LNCaP clone FGC (cell line): Measurements from ENCODE around the gene ZNRF2.
"Not testable (repeated sequence)": the region's sequence is repeated elsewhere in the genome, so short reads cannot be mapped to it uniquely, and the experiment has no call there.

Experiments
- DNase-seq: peaks from one replicate; pipeline ENCODE4 v3.0.0-alpha.2; 2011; ENCODE audit warnings: low read depth
- H3K4me3 ChIP-seq: 2 replicates; pipeline ENCODE4 v1.5.1; 2011; ENCODE audit warnings: mild to moderate bottlenecking, low read depth, low read length, control low read depth
- CTCF ChIP-seq: IDR thresholded peaks from 2 replicates; pipeline ENCODE4 v1.5.1; 2012; ENCODE audit warnings: mild to moderate bottlenecking; ENCODE audit not compliant: control insufficient read depth, insufficient read depth; ENCODE audit errors: extremely low read depth

The ZNRF2 gene

GRCh38 chr7:30371321-30371720 lies 86.9 kb downstream of the ZNRF2 start:
- H3K4me3 ChIP-seq = no peak overlapping the region

GRCh38 chr7:30378275-30378674 lies 93.9 kb downstream of the ZNRF2 start:
- H3K4me3 ChIP-seq = no peak overlapping the region
- no peak for TF ChIP-seq CTCF
- DNase-seq = no peak

More at GRCh38 chr7:30371321-30371720, 86.9 kb downstream of the ZNRF2 start:
- no peak for TF ChIP-seq CTCF
- no peak for DNase-seq

GRCh38 chr7:30379131-30379530 lies 94.7 kb downstream of the ZNRF2 start:
- no peak overlapping the region for H3K4me3 ChIP-seq
- TF ChIP-seq CTCF = no peak
- DNase-seq = no peak

GRCh38 chr7:30379741-30380140 lies 95.3 kb downstream of the ZNRF2 start:
- H3K4me3 ChIP-seq = no peak overlapping the region
- no peak for DNase-seq
- no peak for TF ChIP-seq CTCF

- DNase-seq = no peak
- H3K4me3 ChIP-seq = no peak overlapping the region
- no peak for TF ChIP-seq CTCF
Measured at GRCh38 chr7:30380294-30380693, 95.9 kb downstream of the ZNRF2 start.

- H3K4me3 ChIP-seq = not testable (repeated sequence)
Measured at GRCh38 chr7:30380824-30381223, 96.4 kb downstream of the ZNRF2 start.

GRCh38 chr7:30382607-30383006 lies 98.2 kb downstream of the ZNRF2 start:
- TF ChIP-seq CTCF = no peak
- no peak overlapping the region for H3K4me3 ChIP-seq
- DNase-seq = no peak

More at GRCh38 chr7:30380824-30381223, 96.4 kb downstream of the ZNRF2 start:
- not testable (repeated sequence) for DNase-seq
